ENCODE measurements around the gene CXorf65. TPM values are rescaled to one million over a fixed set of nuclear protein-coding genes. Genes with fewer than 3 reads are reported as not detected.

CXorf65 gene
- total RNA-seq = not detected in 2 replicates
- long read RNA-seq = 0 reads

DNA sequence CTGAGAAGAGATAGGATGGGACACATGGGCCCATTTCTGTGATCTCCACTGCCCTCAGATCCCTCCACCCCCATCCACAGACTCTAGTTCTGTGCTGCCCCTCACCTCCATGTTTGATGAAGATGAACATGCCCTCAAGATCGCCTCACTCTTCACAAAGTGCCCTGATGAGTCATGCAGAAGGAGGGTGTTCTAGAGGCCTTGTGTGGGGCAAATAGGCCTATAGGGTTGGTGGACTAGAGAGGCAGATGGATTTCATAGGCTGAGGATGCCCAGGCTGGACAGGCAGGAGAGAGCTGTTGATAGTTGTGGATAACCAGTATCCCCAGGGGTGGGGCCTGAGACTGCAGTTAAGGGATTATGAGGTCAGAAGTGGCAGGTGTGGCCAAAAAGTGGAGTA lies at the start of gene CXorf65:
TSS of gene CXorf65 (minus strand) at position 314 of the 400 bp plus-strand sequence. CDS start at position 130, 184 bp downstream.
- Mint-ChIP-seq H3K36me3 (ENCODE audit: insufficient read depth) (peaks cover 2% of the 10 kb centered on the region), H3K4me3 (ENCODE audit: low read depth) (no peak within 1 kb of the TSS), H3K9me3 (ENCODE audit: low read depth) (peaks cover 14% of the 10 kb centered on the region), H3K27me3 (no peaks in the 10 kb centered on the region), H3K27ac (no peak within 1 kb of the TSS), H3K4me1 (ENCODE audit: low read depth) (peaks cover 35% of the 10 kb centered on the region)
- TF ChIP-seq, protein P1, sequence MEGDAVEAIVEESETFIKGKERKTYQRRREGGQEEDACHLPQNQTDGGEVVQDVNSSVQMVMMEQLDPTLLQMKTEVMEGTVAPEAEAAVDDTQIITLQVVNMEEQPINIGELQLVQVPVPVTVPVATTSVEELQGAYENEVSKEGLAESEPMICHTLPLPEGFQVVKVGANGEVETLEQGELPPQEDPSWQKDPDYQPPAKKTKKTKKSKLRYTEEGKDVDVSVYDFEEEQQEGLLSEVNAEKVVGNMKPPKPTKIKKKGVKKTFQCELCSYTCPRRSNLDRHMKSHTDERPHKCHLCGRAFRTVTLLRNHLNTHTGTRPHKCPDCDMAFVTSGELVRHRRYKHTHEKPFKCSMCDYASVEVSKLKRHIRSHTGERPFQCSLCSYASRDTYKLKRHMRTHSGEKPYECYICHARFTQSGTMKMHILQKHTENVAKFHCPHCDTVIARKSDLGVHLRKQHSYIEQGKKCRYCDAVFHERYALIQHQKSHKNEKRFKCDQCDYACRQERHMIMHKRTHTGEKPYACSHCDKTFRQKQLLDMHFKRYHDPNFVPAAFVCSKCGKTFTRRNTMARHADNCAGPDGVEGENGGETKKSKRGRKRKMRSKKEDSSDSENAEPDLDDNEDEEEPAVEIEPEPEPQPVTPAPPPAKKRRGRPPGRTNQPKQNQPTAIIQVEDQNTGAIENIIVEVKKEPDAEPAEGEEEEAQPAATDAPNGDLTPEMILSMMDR (IDR thresholded peaks at IDR 0.05; ENCODE audit: unreplicated experiment) = no peak
- DNase-seq (ENCODE audit: low spot score, unreplicated experiment) = no peak

DNA sequence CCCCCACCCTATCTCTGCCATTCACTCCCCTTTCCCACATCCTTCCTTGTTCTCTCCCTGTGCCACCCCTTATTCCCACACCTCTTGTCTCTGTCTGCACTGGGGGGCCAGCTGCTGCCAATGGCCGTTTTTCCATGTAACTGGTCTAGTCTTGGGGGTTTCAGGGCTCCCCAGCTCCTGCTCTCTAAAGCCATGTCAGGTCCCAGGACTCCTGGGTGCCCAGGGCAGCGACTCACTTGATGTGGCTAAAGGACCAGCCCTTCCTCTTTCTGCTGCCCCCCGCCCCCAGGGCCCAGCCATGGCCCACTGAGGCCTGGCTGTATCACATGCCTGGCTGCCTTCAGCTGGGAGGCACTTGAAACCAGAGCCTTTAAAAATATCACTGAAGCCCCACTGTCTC lies 48.1 kb upstream of the CXorf65 start:
- H3K4me1 Mint-ChIP-seq (ENCODE audit: low read depth) = no peaks in the 10 kb centered on the region
- peaks cover 3% of the 10 kb centered on the region for H3K36me3 Mint-ChIP-seq (ENCODE audit: insufficient read depth)
- no peak overlapping the region for H3K27ac Mint-ChIP-seq
- H3K27me3 Mint-ChIP-seq = no peaks in the 10 kb centered on the region
- TF ChIP-seq, protein P1 (IDR thresholded peaks at IDR 0.05; ENCODE audit: unreplicated experiment) = no peak
- H3K9me3 Mint-ChIP-seq (ENCODE audit: low read depth) = peaks cover 13% of the 10 kb centered on the region
- no peak overlapping the region for H3K4me3 Mint-ChIP-seq (ENCODE audit: low read depth)
- DNase-seq (ENCODE audit: low spot score, unreplicated experiment) = no peak

DNA sequence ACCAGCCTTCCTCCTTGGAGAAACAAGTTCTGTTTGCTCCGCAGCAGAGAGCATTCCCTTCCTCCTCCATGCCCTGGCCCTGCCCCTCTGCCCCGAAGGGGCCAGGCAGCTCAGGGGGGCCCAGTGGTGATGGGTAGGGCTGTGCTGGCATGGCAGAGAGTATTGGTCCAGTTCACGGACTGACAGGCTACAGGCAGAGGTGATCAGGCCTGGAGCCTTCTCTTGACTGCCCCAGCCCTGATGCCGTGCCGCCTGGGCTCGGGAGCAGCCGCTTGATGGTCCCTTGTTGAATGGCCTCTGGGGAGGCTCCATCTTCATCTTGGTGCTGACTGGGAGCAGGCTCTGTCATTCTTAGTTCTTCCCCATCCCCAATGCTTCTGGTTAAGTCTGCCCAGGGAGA lies 47.7 kb upstream of the CXorf65 start:
- TF ChIP-seq, protein P1 (IDR thresholded peaks at IDR 0.05; ENCODE audit: unreplicated experiment) = no peak
- peaks cover 3% of the 10 kb centered on the region for H3K36me3 Mint-ChIP-seq (ENCODE audit: insufficient read depth)
- no peaks in the 10 kb centered on the region for H3K27me3 Mint-ChIP-seq
- no peak for DNase-seq (ENCODE audit: low spot score, unreplicated experiment)
- H3K27ac Mint-ChIP-seq = no peak overlapping the region
- H3K9me3 Mint-ChIP-seq (ENCODE audit: low read depth) = peaks cover 13% of the 10 kb centered on the region
- H3K4me3 Mint-ChIP-seq (ENCODE audit: low read depth) = no peak overlapping the region
- no peaks in the 10 kb centered on the region for H3K4me1 Mint-ChIP-seq (ENCODE audit: low read depth)

DNA sequence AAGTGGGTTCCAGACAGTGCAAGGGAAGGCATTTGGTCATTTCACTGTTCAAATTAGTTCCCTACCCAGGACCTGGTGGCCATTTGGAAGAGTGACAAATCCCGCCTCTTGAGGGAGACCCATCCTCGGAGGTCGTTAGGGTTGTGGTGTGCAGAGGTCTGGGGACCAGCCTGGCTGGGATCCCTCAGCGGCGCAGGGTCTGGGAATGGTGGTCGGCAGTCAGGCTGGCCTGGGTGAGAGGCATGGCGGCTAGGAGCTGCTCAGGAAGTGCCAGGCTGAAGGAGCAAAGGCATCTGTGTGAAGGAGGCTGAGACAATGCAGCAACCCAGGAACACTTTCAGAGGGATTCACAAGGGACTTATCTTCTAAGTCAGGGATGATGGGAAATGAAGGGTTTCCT lies 44.8 kb upstream of the CXorf65 start:
- Mint-ChIP-seq H3K27me3 (no peaks in the 10 kb centered on the region), H3K4me1 (ENCODE audit: low read depth) (peaks cover 2% of the 10 kb centered on the region), H3K4me3 (ENCODE audit: low read depth) (no peak overlapping the region), H3K27ac (no peak overlapping the region), H3K9me3 (ENCODE audit: low read depth) (peaks cover 9% of the 10 kb centered on the region), H3K36me3 (ENCODE audit: insufficient read depth) (peaks cover 2% of the 10 kb centered on the region)
- TF ChIP-seq, protein P1 (IDR thresholded peaks at IDR 0.05; ENCODE audit: unreplicated experiment) = no peak
- DNase-seq (ENCODE audit: low spot score, unreplicated experiment) = no peak

DNA sequence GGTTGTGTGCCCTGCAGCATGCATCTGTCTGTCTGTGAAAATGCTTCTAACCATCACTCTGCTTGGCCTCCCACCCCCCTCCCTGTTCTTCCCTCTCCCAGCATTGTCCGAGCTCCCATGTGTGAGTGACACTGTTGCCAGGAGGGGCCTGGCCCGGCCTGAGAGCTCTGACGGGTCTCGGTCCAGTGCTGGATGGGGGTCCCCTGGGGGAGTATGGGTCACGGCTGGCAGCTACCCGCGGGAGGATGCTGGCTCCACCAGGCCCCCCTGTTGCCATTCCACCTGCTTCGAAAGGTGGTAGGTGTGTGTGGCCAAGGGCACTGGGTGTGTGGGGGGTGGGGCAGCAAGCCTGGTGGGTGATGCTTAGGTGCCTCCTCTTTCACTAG lies 41.7 kb upstream of the CXorf65 start:
- H3K27me3 Mint-ChIP-seq = no peaks in the 10 kb centered on the region
- H3K27ac Mint-ChIP-seq = no peak overlapping the region
- TF ChIP-seq, protein P1 (IDR thresholded peaks at IDR 0.05; ENCODE audit: unreplicated experiment) = no peak
- no peak for DNase-seq (ENCODE audit: low spot score, unreplicated experiment)
- peaks cover 1% of the 10 kb centered on the region for H3K36me3 Mint-ChIP-seq (ENCODE audit: insufficient read depth)
- H3K4me1 Mint-ChIP-seq (ENCODE audit: low read depth) = peaks cover 14% of the 10 kb centered on the region
- H3K4me3 Mint-ChIP-seq (ENCODE audit: low read depth) = no peak overlapping the region
- peaks cover 6% of the 10 kb centered on the region for H3K9me3 Mint-ChIP-seq (ENCODE audit: low read depth)

Data from progenitor cell of endocrine pancreas (in vitro differentiated cells).